Coronary artery (tissue), 2 donors: Measurements from ENCODE around the gene ZNF439.
"Not testable (repeated sequence)": the region's sequence is repeated elsewhere in the genome, so short reads cannot be mapped to it uniquely, and the experiment has no call there.

Experiments
- DNase-seq: peaks from one replicate; pipeline ENCODE4 v3.0.0-alpha.2; 2017; ENCODE audit warnings: low spot score
- H3K27ac ChIP-seq, 2 donors: fragments of 200-600 bp; sonication (generic); one replicate each; pipeline ENCODE4 v1.5.1; 2016 to 2019
- H3K4me3 ChIP-seq: fragments of 200-600 bp; sonication (generic); 2 replicates; pipeline ENCODE4 v1.5.1; 2016; ENCODE audit warnings: mild to moderate bottlenecking, moderate library complexity
- TF ChIP-seq, protein P1 (sequence below): fragments of 200-600 bp; sonication (generic); IDR thresholded peaks from one replicate; pipeline ENCODE4 v1.5.1; 2019; ENCODE audit warnings: antibody characterized with exemption

ZNF439 gene

DNA sequence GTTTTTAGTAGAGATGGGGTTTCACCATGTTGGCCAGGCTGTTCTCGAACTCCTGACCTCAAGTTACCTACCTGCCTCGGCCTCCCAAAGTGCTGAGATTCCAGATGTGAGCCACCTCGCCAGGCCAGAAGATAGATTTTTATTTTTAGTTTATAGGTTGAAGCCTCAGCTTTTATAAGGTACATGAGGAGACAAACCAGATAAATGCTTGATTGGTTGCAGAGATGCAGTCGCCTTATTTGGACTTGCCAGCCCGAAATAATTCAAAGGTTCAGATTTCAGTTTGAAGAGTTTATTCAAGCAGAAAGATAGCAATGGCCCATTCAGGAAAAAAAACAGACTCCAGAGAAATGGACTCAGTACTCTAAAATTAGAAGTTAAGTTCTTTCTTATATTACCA lies 42.1 kb downstream of the ZNF439 start:
- TF ChIP-seq, protein P1, sequence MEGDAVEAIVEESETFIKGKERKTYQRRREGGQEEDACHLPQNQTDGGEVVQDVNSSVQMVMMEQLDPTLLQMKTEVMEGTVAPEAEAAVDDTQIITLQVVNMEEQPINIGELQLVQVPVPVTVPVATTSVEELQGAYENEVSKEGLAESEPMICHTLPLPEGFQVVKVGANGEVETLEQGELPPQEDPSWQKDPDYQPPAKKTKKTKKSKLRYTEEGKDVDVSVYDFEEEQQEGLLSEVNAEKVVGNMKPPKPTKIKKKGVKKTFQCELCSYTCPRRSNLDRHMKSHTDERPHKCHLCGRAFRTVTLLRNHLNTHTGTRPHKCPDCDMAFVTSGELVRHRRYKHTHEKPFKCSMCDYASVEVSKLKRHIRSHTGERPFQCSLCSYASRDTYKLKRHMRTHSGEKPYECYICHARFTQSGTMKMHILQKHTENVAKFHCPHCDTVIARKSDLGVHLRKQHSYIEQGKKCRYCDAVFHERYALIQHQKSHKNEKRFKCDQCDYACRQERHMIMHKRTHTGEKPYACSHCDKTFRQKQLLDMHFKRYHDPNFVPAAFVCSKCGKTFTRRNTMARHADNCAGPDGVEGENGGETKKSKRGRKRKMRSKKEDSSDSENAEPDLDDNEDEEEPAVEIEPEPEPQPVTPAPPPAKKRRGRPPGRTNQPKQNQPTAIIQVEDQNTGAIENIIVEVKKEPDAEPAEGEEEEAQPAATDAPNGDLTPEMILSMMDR, result no peak
- no peak for DNase-seq
- Histone ChIP-seq H3K27ac (no peak overlapping the region), H3K4me3 (no peak overlapping the region)

DNA sequence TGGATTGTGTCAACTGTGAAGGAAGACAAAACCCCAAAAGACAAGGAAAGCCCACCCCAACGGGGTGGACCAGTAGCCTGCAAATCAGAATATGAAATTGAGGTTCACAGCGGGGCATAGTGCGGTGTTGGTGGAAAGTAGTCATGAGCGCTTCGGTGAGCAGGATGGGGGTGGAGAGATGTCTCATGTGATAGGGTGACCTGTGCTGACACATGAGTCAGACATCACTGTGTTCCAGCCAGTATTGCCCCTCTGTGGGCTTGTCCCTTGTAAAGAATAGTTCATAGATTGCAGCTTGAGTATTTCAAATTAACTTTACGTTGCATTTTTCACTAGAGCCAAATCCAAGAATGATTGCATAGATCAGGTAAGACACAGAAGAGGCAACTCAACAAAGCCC lies 46.3 kb downstream of the ZNF439 start:
- no peak overlapping the region for H3K4me3 ChIP-seq
- TF ChIP-seq, protein P1, result no peak

DNA sequence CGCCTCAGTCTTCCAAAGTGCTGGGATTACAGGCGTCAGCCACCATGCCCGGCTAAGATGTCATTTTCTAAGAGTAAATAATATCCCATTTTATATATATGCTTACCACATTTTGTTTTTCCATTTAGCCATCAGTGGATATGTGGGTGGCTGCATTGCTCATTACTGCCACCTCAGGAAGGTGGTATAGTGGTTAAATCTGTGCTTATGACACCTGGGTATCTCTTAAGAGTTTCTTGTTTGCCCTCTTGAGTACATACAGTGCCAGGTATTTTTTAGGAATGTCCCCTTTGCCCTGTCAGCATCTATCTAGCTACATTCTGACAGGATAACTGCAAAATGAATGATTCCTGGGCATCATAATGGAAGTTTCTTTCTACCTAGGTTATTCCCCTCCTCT lies 53.7 kb downstream of the ZNF439 start:
- no peak for DNase-seq
- TF ChIP-seq, protein P1, result no peak

More for the DNA sequence above, 46.3 kb downstream of the ZNF439 start:
- no peak overlapping the region for H3K27ac ChIP-seq
- no peak for DNase-seq

DNA sequence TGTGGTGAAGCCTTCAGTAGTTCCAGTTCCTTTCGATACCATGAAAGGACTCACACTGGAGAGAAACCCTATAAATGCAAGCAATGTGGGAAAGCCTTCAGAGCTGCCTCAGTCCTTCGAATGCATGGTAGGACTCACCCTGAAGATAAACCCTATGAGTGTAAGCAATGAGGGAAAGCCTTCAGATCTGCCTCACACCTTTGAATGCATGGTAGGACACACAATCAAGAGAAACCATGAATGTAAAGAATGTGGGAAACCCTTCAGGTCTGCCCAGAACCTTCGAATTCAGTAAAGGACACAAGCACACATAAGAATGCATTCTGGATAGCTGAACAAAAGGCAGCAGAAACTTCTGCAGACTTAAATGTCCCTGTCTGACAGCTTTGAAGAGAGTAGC lies 57.4 kb downstream of the ZNF439 start:
- no peak for DNase-seq
- TF ChIP-seq, protein P1, result no peak
- no peak overlapping the region for H3K27ac ChIP-seq
- peak overlapping the region; percentile 41 for H3K4me3 ChIP-seq

More for the DNA sequence above, 53.7 kb downstream of the ZNF439 start:
- Histone ChIP-seq H3K4me3 (no peak overlapping the region), H3K27ac (no peak overlapping the region)

DNA sequence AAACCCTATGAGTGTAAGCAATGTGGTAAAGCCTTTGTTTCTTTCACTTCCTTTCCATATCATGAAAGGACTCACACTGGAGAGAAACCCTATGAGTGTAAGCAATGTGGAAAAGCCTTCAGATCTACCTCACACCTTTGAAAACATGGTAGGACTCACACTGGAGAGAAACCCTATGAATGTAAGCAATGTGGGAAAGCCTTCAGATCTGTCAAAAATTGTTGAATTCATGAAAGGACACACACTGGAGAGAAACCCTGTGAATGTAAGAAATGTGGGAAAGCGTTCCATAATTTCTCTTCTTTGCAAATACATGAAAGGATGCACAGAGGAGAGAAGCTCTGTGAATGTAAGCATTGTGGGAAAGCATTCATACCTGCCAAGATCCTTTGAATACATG lies 63.4 kb downstream of the ZNF439 start:
- not testable (repeated sequence) for H3K4me3 ChIP-seq, H3K27ac ChIP-seq, DNase-seq

DNA sequence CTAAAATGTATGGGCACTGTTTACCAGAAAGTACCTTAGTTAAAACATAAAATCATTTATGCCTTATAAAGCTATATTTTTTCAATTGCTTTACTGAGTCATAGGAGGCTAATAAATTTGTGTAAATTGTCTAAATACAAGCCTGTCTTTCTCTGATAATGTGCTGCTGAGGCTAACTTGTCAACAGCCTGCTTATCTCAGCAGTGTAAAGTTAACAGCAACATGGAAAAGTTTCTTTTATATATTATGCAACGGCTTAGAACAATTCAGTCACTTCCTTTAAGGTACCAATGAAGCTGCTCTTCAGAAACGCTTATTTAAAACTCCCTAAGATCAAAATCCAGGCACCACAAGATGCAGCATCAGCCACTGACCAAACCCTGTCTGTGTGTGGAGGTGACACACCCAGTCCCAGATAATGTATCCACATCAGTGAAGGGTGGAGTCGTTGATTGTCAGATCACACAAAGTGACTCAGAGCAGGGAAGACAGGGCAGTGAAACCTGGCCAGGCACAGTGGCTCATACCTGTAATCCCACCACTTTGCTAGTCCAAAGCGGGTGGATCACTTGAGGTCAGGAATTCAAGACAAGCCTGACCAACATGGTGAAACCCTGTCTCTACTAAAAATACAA lies 66.0 kb downstream of the ZNF439 start:
- H3K27ac ChIP-seq, H3K4me3 ChIP-seq, DNase-seq: not testable (repeated sequence)
